GM10266 (cell line): ENCODE measurements around the gene COL23A1.

Experiments used
- DNase-seq: peaks from one replicate; pipeline ENCODE4 v3.0.0; 2012; ENCODE audit errors: extremely low spot score
- TF ChIP-seq, protein P1 (sequence below): IDR thresholded peaks from 2 replicates; pipeline ENCODE4 v1.5.1; 2012; ENCODE audit warnings: mild to moderate bottlenecking, low read depth; ENCODE audit not compliant: control insufficient read depth, insufficient read depth; ENCODE audit errors: missing control alignments

COL23A1 gene

DNA sequence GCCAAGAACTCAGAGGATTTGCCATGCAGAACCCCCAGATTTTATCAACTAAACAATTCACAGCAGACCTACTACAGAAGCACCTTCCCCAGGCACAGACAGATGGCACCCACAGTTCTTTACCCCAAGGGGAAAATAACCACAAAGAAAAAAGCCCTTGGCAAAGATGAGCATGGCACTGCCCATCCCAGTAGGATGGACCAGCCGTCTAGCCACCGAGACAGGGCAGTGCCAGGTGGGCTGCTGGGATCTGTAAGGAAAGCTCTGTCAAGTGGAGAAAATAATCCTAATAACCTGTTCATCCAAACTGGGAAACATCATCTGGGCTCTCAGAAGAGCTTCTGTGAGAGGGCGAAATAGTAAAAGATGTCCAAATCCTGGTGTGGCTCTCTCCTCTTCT is 130.0 kb downstream of the COL23A1 start:
- no peak for DNase-seq
- TF ChIP-seq, protein P1, sequence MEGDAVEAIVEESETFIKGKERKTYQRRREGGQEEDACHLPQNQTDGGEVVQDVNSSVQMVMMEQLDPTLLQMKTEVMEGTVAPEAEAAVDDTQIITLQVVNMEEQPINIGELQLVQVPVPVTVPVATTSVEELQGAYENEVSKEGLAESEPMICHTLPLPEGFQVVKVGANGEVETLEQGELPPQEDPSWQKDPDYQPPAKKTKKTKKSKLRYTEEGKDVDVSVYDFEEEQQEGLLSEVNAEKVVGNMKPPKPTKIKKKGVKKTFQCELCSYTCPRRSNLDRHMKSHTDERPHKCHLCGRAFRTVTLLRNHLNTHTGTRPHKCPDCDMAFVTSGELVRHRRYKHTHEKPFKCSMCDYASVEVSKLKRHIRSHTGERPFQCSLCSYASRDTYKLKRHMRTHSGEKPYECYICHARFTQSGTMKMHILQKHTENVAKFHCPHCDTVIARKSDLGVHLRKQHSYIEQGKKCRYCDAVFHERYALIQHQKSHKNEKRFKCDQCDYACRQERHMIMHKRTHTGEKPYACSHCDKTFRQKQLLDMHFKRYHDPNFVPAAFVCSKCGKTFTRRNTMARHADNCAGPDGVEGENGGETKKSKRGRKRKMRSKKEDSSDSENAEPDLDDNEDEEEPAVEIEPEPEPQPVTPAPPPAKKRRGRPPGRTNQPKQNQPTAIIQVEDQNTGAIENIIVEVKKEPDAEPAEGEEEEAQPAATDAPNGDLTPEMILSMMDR: no peak

DNA sequence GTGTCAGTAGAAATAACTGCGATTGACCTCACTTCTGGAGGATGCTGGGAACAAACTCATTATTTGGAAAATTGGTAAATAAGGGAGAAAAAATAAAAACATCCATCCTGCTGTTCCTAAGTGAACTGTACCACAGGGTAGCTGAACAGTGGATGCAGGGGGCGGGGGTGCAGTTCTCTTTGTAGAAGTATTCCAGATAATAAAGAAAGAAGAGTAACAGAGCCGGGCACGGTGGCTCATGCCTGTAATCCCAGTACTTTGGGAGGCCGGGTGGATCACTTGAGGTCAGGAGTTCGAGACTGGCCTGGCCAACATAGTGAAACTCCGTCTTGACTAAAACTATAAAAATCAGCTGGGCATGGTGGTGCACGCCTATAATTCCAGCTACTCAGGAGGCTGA is 132.1 kb downstream of the COL23A1 start:
- DNase-seq: no peak
- TF ChIP-seq, protein P1: no peak

DNA sequence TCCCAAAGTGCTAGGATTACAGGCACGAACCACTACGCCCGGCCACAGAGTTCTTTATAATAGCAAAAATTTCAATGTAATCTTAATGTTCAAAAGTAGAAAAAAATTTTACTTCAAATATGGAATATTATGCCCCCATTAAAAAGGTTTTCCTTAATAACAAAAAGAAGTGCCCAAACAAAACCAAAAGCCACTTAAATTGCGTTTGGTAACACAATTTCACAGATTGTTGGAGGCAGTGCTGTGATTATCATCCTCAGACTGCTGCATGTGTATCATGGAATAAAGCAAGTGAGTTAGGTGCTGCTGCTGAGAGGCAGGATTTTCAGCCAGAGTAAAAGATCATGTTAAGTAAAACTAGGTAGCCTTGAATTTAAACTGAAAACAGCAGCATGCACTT is 132.7 kb downstream of the COL23A1 start:
- TF ChIP-seq, protein P1: no peak
- no peak for DNase-seq

DNA sequence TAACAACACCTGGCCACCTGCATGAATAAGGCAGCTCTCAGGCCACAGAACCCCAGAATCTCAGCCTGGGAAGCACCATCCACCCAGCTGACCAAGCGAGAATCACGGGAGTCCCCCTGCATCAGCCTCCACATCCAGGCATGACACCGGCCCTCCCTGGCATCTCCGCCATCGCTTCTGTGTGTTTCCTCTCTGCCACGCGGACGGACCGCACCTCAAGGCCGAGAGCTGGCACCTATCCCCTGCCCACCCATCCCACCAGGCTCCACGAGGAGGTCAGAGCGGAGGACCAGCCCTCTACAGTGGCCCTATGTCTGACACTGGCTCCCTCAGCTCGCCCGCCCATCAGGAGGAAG is 134.7 kb downstream of the COL23A1 start:
- DNase-seq: no peak
- TF ChIP-seq, protein P1: no peak

DNA sequence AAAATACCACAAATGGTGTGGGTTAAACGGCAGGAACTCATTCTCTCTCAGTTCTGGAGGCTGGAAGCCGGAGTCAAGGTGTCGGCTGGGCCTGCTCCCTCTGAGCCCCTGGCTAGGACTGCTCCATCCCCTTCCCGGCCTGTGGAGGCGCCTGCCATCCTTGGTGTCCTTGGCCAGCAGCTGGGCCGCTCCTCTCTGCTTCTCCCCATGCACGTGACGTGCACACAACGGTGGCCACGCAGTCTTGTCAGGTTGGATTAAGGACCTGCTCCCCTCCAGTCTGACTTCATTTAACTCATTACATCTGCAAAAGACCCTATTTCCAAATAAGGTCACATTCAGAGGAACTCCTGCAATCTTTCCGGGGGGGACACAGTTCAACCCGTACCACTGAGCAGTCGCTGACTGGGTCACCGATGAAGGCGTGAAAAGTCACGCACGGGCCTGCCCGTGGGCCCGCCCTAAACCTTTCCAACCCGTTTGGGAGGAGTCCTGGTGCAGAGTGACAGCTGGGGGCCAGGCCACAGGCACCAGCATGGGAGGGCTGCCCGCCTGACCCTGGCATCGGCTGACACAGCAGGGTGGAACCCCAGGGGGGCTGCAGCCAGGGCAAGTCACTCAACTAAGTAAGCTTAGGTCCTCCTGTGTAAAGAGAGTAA is 135.2 kb downstream of the COL23A1 start:
- TF ChIP-seq, protein P1: no peak
- DNase-seq: no peak

DNA sequence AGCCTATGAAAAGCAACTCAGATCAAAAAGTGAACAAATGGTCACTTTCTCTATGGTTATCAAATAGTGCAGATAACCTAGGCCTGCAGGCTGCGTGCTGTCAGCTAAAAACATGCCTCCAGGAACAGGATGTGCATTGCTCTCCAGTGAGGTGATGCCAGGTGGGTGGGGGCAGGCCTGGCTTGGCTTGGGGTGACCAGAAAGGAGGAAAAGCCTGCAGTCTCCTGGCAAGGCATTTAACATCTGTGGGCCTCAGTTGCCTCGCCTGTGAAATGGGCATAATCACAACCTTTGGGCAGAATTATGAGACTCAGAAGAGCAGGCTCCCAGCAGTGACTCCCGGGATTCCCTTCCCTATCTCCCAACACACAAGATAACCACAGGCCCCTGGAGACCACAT is 135.9 kb downstream of the COL23A1 start:
- DNase-seq: no peak
- TF ChIP-seq, protein P1: no peak

DNA sequence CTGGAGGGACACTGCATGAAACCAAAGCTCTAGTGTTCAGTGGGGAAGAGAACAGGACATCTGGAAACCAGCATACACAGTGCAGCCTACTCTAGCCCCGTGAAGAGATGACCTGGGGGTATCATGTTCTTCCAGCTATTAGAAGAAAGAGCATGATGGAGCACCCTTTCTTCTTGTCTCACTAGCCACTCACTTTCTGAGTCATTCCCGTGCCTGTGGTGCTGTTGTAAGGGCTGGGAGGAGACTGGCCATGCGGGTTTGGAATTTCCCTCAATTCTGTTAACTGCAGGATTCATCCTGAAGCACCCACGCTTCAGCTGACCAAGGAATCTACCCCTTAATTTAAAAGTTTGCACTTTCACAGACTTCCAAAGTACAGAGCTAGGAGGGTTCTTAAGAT is 137.0 kb downstream of the COL23A1 start:
- no peak for DNase-seq
- TF ChIP-seq, protein P1: no peak
